Activated CD4-positive, alpha-beta T cell treated with anti-CD3 and anti-CD28 coated beads, Interleukin-2, Interleukin-4, amounts not matched to agents 100 ng/mL and 50 ng/mL, durations not matched to agents 16 hours and 8 hours (primary cell): ENCODE data around the gene EYA3.
"Not testable (repeated sequence)": the region's sequence is repeated elsewhere in the genome, so short reads cannot be mapped to it uniquely, and the experiment has no call there.

Experiments
- DNase-seq: peaks from one replicate; pipeline ENCODE4 v3.0.0-alpha.2; 2020; ENCODE audit warnings: low spot score

Gene EYA3

GRCh38 chr1:28027660-28028059 is 60.8 kb downstream of the EYA3 start:
- no peak for DNase-seq

GRCh38 chr1:28027238-28027637 is 61.2 kb downstream of the EYA3 start:
- DNase-seq = no peak

GRCh38 chr1:28026329-28026728 is 62.1 kb downstream of the EYA3 start:
- no peak for DNase-seq

GRCh38 chr1:28021064-28021463 is 67.3 kb downstream of the EYA3 start:
- peak; percentile 42 for DNase-seq

GRCh38 chr1:28010969-28011368 is 77.4 kb downstream of the EYA3 start:
- no peak for DNase-seq

GRCh38 chr1:28003117-28003516 is 85.3 kb downstream of the EYA3 start:
- DNase-seq = not testable (repeated sequence)

GRCh38 chr1:28002600-28002999 is 85.8 kb downstream of the EYA3 start:
- DNase-seq = no peak

- DNase-seq = no peak
These were observed 89.4 kb downstream of the EYA3 start for GRCh38 chr1:27999055-27999454.

GRCh38 chr1:27994526-27994925 is 93.9 kb downstream of the EYA3 start:
- not testable (repeated sequence) for DNase-seq

GRCh38 chr1:27994060-27994459 is 94.3 kb downstream of the EYA3 start:
- DNase-seq = no peak

- peak; percentile 29 for DNase-seq
These were observed 95.2 kb downstream of the EYA3 start for GRCh38 chr1:27993241-27993640.

- peak; percentile 67 for DNase-seq
These were observed 96.1 kb downstream of the EYA3 start for GRCh38 chr1:27992276-27992675.

- DNase-seq = no peak
These were observed 97.4 kb downstream of the EYA3 start for GRCh38 chr1:27990920-27991537.

- no peak for DNase-seq
These were observed 107.3 kb downstream of the EYA3 start for GRCh38 chr1:27981145-27981544.

- DNase-seq = no peak
These were observed 108.1 kb downstream of the EYA3 start for GRCh38 chr1:27980216-27980845.

GRCh38 chr1:27979859-27980201 is 108.6 kb downstream of the EYA3 start:
- no peak for DNase-seq

- DNase-seq = peak; percentile 54
These were observed 109.1 kb downstream of the EYA3 start for GRCh38 chr1:27979151-27979858.

GRCh38 chr1:27974417-27974781 is 114.0 kb downstream of the EYA3 start:
- DNase-seq = no peak

GRCh38 chr1:27973771-27974416 is 114.5 kb downstream of the EYA3 start:
- no peak for DNase-seq

- DNase-seq = no peak
These were observed 116.3 kb downstream of the EYA3 start for GRCh38 chr1:27972141-27972540.

GRCh38 chr1:27971674-27972073 is 116.7 kb downstream of the EYA3 start:
- DNase-seq = no peak

GRCh38 chr1:27970401-27970800 is 118.0 kb downstream of the EYA3 start:
- DNase-seq = no peak

- DNase-seq = no peak
These were observed 119.7 kb downstream of the EYA3 start for GRCh38 chr1:27968692-27969091.
